Neural progenitor cell (in vitro differentiated cells): Measurements from ENCODE around the gene VPS45.

ENCODE experiments used
- EZH2 ChIP-seq: fragments of 200-600 bp; sonication (generic); IDR thresholded peaks from 2 replicates; pipeline ENCODE4 v1.6.1; 2017; ENCODE audit warnings: antibody characterized with exemption, mild to moderate bottlenecking, moderate library complexity
- EZH2phosphoT487 ChIP-seq: fragments of 200-600 bp; sonication (generic); IDR thresholded peaks from 2 replicates; pipeline ENCODE4 v1.6.1; 2017; ENCODE audit warnings: antibody characterized with exemption
- TF ChIP-seq, protein P1 (sequence below): fragments of 200-600 bp; sonication (generic); IDR thresholded peaks from 2 replicates; pipeline ENCODE4 v1.5.1; 2017; ENCODE audit warnings: antibody characterized with exemption, mild to moderate bottlenecking

DNA sequence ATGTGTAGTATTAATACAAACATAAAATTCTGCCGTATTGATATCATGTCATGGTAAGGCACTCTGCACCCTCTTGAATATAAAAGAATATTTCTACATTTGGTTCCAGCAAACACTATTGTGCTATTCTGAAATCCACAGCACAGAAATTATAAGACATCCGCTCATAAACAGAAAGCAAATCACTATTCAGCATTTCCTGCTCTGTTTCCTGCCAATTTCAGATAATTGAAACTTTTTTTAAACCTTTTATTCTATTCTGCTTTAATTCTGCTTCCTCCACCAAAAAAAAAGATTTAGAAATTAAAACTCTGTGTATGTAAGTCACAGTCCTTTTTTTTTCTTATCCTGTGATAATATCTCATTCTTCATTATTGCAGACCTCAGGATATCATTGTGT lies 42.5 kb downstream of the VPS45 start:
- TF ChIP-seq, protein P1, sequence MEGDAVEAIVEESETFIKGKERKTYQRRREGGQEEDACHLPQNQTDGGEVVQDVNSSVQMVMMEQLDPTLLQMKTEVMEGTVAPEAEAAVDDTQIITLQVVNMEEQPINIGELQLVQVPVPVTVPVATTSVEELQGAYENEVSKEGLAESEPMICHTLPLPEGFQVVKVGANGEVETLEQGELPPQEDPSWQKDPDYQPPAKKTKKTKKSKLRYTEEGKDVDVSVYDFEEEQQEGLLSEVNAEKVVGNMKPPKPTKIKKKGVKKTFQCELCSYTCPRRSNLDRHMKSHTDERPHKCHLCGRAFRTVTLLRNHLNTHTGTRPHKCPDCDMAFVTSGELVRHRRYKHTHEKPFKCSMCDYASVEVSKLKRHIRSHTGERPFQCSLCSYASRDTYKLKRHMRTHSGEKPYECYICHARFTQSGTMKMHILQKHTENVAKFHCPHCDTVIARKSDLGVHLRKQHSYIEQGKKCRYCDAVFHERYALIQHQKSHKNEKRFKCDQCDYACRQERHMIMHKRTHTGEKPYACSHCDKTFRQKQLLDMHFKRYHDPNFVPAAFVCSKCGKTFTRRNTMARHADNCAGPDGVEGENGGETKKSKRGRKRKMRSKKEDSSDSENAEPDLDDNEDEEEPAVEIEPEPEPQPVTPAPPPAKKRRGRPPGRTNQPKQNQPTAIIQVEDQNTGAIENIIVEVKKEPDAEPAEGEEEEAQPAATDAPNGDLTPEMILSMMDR: no peak
- TF ChIP-seq EZH2phosphoT487 (no peak), EZH2 (no peak)
